Fibroblast of skin of left biceps (primary cell): ENCODE data around the gene PREX1.

Experiments used
- DNase-seq, 2 experiments: peaks; one replicate each; pipeline ENCODE4 v3.0.0-alpha.2; 2013; ENCODE audit warnings: low read depth in 2 of 2

PREX1 gene

DNA sequence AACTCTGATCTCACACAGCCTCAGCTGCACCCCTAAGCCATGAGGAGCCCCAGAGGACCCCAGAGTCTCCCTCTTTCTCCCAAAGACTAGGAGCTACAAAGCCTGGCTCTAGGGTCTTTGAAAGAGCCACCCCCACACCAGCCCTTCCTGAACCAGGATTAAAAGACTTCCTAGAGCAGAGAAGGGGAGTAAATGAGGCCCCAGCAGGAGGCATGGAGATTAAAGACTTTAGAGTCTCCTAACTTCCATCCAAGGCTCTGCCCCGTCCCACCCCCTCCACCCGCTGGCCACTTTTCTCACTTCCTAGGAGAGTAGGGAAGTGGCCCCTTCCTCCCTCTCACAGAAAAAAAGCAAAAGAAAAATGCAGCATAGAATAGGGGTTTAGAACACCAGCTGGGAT, 1.7 kb downstream of the PREX1 start:
- DNase-seq: no peak

GRCh38 chr20:48825566-48825920, 2.3 kb downstream of the PREX1 start:
- no peak for DNase-seq

DNA sequence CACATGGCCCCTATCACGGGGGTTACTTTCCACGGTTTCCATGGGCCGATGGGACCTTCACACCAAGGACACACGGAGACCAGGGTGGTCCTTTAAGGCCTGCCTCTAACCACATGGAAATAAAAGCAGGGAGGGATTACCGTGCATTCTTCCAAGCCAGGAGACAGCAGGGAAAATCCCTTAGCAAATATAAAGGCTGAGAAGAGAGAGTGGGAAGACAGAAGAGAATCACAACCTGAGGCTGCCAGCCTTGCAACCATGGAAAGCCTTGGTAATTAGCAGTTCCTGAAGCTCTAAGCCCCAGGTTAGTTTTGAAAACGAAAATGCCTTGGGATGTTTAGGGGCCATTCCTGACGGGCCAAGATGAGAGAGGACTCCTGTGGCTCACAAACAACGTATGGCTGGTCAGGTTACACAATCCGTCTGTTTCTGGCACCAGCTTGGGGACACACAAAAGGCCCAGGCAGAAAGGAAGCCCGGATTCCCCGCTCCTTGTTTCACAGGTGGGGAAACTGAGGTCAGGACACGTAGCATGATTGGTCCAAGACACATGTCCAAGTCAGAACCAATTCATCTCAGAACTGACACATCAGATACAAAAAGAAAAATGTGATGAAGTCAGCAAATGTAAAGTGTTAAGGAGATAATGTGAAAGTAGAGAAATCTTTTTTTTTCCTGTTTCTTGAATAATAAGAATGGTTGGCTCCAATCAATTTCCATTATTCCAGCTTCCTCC, 2.8 kb downstream of the PREX1 start:
- no peak for DNase-seq

DNA sequence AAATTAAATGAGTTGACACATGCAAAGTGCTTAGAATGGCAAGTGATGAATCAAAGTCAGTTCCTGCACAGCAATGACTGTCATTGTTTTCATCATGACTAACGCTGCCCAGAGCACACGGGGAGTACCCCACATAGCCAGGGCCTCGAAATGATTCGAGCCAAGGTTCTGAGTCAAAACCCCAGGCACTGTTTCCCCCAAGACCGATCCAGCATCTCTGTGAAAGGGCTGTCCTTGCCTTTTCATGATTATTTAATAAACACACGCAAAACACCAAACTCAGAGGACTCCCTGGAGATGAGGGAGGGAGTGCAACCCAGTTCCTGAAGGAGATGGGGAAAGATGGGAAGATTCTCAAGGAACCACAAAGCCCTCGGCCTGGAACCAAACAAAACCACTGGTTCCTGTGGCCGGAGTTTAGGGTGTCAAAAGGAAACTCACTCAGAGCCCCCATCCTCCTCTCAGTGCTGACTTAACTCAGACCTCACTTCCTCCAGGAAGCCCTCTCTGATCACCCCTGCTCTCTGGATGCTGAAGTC, 3.8 kb downstream of the PREX1 start:
- DNase-seq: peak; percentile 45 to 46

DNA sequence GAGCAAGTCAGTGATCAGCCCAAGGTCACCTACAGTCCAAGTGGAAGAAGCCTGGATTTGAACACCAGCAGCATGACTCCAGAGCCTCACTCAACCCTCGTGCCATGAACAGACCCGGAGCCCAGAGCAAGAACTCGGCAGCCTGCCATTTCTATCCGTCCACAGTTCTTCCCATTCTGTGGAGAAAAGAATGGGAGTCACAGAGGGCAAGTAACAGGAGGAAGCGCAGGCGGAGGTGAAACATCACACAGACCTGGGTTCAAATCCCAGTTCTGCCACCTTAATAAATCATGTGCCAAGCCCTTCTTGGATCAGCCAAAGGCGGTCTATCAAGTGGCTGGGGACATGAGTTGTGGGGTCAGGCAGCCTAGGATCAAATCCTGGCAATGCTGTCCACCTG, 4.3 kb downstream of the PREX1 start:
- DNase-seq: no peak

GRCh38 chr20:48822879-48823385, 4.9 kb downstream of the PREX1 start:
- DNase-seq: no peak

DNA sequence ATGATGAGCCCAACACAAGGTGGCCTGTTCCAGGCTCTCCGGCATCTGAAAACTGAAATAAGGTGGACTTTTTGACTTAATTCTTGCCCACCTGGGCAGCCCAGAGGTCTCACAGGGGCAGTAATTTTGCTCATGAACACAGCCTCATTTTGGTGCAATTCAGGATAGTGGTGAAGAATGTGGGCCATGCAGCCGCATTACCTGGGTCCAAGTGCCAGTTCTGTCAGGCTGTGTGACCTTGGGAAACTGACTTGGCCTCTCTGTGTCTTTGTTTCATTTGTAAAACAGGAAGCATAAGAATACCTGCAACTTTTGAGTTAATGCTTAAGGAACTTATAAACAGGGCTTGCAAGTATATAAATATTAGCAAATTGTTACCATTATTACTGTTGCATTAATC, 5.6 kb downstream of the PREX1 start:
- DNase-seq: no peak

DNA sequence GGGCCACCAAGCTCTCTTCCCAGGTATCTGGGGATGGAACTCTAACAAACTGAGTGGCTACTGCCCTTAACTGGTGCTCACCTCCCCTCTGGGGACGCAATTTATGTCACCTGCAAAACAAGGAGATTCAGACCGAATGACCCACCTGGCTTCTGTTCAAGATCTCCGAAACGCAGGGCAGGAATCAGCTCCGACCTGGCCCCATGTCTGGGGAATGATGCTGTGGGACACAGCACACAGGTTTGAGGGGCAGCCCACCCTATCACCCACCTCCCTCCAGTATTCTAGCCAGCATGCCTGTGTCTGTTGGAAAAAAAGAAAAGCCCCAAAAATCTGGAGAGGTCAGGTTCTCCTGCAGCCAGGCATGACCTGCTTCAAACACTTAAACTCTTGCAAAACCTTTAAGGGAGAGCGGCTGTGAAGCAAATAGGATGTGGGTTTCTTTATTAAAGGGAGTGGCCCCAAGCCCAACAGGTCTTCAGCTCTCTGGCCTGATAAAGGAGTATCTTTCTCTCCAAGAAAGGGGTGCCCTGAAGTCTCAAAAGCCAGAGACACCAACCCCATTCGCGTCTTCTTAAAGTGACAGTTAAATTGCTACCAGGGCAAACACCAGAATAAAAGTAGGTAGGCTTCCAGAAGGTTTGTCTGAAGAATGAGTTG, 6.4 kb downstream of the PREX1 start:
- no peak for DNase-seq

- DNase-seq: no peak
Measured at GRCh38 chr20:48820649-48820973, 7.2 kb downstream of the PREX1 start.

- DNase-seq: no peak
Measured at GRCh38 chr20:48819821-48820648, 7.8 kb downstream of the PREX1 start.

GRCh38 chr20:48819089-48819488, 8.7 kb downstream of the PREX1 start:
- no peak for DNase-seq

DNA sequence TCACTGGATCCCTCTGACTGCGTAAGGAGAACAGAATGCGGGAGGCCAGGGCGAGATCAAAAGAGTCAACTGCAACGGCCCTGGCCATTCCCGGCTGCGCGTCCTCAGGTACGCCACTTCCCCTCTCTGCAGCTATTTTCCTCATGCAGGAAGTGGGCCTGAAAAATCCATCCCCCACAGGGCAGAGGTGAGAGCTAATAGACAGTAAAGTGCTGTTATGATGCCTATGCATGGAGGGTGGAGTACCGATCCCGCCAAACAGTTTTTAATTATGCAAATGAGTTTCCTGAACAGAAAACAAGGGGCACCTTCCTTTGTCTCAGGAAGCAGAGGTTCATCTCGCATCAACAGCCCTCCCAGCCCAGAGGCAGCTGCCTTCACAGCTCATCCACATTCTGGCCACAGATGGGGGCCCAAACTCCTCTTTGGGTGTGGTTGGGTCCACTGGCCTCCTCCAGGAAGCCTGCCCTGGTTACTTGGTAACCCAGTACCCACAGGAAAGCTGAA, 9.3 kb downstream of the PREX1 start:
- no peak for DNase-seq

DNA sequence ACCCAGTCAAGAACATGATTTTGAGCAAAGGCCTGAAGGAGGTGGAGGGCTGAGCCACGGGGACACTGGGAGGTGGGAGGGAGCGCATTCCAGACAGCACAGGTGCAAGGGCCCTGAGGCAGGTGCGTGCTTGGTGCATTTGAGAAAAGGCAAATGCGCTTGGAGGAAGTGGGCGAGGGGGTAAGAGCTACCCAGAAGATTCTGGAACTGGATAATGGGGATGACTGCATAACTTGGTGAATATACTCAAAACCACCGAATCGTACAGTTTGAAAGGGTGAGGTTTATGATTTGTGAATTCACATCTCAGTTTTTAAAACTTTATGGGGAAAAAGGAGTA, 9.8 kb downstream of the PREX1 start:
- DNase-seq: no peak

DNA sequence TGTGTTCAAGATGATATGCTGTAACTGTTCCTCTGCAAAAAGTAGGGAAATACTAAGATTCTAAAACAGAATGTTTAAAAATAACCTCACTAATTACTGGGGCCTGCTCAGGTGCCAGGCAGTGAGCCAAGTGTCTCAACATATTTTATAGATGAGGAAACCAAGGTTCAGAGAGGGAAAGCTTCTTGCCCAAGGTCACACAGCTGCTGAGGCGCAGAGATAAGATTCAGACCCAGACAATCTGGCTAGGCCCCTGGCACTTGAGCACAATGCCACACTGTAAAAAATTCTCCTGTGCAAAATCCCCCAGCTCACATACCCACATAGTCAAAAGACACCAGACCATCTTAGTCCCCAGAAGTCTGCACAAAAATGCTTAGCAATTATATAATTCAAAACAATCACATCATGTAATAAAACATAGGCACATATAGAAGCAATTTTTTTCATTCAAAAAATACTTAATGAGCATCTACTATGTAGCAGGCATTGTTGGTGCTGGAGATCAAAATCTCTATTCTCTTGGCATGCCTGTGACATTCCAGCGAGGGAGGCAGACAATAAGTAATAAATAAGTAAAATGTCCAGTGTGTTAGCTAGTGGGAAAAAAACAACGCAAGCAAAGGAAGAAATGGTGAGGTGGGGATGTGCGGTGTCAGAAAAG, 10.3 kb downstream of the PREX1 start:
- DNase-seq: no peak

DNA sequence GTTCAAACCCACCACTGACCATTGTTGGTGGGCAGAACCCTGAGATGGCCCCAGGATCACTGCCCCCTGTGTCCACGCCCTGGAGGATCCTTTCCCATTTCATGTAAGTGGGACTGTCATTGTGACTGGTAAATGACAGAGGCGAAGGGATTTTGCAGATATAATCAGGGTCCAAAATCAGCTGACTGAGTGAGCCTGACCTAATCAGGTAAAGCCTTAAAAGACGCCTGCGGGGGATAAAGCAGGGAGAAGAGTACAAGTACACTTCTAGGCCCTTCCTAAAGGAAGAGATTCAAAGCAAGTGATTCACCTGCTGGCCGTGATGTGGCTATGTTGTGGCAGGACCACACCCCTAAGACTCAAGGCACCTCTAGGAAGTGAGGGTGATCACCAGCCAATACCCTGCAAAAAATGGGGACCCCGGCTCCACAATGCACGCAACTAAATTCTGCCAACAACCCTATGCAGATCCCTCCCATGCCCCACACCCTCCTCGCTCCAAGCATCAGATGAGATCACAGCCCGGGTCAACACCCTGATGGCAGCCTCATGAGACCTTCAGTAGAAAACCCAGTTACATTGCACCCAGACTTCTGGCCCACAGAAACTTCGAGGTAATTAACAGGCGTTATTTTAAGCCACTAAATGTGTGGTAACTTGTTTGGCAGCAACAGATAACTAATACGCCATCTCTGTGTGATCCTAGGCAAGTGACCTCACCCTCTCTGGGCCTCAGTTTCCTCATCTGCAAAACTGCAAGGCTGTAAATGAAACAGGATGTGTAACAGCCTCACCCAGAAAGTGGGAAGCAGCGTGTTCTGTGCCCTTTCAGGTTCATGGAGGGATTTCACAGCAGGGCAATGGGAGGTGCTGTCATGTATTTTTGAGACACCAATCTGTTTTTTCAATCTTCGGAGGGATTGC, 11.3 kb downstream of the PREX1 start:
- DNase-seq: no peak

DNA sequence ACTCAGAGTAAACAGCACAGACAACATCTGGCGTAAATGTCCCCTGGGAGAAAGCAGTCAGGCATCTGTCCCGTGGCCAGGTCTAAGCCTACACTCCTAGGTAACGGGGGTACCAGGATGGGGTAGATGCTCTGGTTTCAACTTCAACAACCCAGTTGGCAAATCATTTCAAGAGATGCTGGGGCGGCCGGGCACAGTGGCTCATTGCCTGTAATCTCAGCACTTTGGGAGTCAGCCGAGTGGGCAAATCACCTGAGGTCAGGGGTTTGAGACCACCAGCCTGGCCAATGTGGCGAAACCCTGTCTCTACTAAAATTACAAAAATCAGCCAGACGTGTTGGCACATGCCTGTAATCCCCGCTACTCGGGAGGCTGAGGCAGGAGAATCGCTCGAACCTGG, 12.3 kb downstream of the PREX1 start:
- DNase-seq: no peak

GRCh38 chr20:48814633-48815032, 13.2 kb downstream of the PREX1 start:
- no peak for DNase-seq

GRCh38 chr20:48813930-48814546, 13.8 kb downstream of the PREX1 start:
- no peak for DNase-seq

DNA sequence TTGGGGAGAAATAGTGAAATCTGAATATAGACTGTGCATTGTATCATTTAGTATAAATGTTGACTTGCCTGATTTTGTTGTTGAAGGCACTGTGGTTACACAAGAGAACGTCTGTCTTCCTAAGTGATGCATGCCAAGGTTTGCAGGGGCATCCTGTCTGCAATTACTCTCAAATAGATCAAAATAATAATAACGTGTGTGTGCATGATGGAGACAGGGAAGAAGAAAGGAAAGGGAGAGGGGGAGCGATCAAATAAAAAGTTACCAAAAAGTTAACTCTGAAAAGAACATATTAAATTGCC, 14.4 kb downstream of the PREX1 start:
- DNase-seq: no peak

DNA sequence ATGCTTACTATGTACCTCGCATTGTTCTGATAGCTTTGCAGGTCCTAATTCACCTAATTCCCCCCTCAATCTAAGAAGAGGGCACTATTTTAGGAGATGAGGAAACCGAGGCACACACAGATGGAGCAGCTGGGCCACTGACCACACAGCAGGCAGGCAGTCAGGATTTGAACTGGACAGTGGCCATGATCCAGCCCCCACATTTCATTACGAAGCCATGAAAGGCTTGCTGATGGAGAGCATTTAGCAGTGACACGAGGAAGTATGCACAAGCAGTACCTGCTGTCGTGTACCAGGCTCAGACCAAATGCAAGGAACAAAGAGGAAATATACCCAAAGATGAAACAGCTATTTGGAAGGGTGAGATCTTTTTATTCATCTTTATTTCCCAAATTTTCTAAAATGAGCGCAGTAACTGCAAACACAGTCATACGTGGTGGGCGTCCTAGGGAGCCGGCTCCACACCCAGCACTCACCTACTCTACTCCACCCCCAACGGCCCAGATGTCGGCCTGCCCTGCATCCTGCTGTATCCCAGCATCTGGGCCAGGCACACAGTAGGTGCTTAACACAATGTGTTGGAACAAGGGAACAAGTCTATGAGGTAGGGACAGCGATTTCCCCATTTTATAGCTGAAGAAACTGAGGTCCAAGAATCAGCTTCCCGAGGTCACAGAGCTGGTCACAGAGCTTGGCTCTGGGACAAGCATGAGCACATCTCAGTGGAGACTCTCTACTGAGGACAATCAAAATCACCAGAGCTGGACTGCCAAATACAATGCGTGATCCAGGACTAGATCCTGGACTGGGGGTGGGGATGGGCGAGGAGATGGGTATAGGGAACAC, 15.0 kb downstream of the PREX1 start:
- no peak for DNase-seq
